IPS DF 6.9 (cell line): ENCODE measurements around the gene PCDHGA1.
"Not testable (repeated sequence)": the region's sequence is repeated elsewhere in the genome, so short reads cannot be mapped to it uniquely, and the experiment has no call there.

ENCODE experiments used
- DNase-seq: peaks from one replicate; pipeline ENCODE4 v3.0.0-alpha.2; 2013; ENCODE audit warnings: low read depth, low spot score
- H3K27ac ChIP-seq: one replicate; pipeline ENCODE4 v1.5.1; 2013; ENCODE audit warnings: low read length, control low read depth
- H3K27me3 ChIP-seq: 2 replicates; pipeline ENCODE4 v1.6.1; 2013; ENCODE audit warnings: mild to moderate bottlenecking, low read length; ENCODE audit not compliant: control insufficient read depth, insufficient read depth
- H3K36me3 ChIP-seq: 2 replicates; pipeline ENCODE4 v1.6.1; 2013; ENCODE audit warnings: low read length; ENCODE audit not compliant: control insufficient read depth, insufficient read depth
- H3K4me1 ChIP-seq: 2 replicates; pipeline ENCODE4 v1.6.1; 2013; ENCODE audit warnings: low read length; ENCODE audit not compliant: control insufficient read depth, insufficient read depth
- H3K4me3 ChIP-seq: 2 replicates; pipeline ENCODE4 v1.5.1; 2013; ENCODE audit warnings: mild to moderate bottlenecking, low read length
- H3K9me3 ChIP-seq: 2 replicates; pipeline ENCODE4 v1.6.1; 2013; ENCODE audit warnings: low read length, inconsistent platforms; ENCODE audit not compliant: control insufficient read depth, insufficient read depth
- whole genome bisulfite sequencing: extraction: QIAGEN DNeasy Blood & Tissue Kit; methylation state at CpG from one replicate; pipeline ENCODE4 v1.1.7; 2013; ENCODE audit warnings: mixed read lengths, missing lambda C conversion rate; ENCODE audit not compliant: insufficient read length, insufficient coverage; 5-methylcytosine and 5-hydroxymethylcytosine counted together

The PCDHGA1 gene

DNA sequence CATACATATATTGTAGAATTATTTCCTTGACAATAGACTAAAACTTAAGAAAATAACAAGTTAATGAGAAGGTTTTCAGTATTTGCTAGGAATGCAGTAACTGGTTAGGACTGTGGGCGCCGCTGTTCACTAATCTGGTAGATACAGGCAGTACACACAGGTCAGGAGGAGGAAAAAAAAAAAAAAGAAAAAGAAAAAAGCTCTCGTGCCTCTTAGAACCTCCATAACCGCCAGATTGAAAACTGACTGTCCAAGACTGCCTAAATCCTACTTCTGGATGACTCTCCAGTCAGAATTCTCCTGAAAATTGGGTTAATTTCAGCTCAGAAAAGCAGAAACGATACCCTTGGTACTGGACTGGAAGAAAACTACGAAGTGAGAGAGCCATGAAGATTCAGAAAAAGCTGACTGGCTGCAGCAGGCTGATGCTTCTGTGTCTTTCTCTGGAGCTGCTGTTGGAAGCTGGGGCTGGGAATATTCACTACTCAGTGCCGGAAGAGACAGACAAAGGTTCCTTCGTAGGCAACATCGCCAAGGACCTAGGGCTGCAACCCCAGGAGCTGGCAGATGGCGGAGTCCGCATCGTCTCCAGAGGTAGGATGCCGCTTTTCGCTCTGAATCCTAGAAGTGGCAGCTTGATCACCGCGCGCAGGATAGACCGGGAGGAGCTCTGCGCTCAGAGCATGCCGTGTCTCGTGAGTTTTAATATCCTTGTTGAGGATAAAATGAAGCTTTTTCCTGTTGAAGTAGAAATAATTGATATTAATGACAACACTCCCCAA, at the start of gene PCDHGA1:
PCDHGA1 (plus strand) TSS at position 216 of the 782 bp plus-strand sequence.
- Histone ChIP-seq H3K9me3 (no peaks in the 10 kb centered on the region), H3K27ac (no peak within 1 kb of the TSS), H3K27me3 (no peaks in the 10 kb centered on the region), H3K4me1 (no peaks in the 10 kb centered on the region), H3K36me3 (no peaks in the 10 kb centered on the region), H3K4me3 (no peak within 1 kb of the TSS)
- no CpG with 5 or more reads among the region's 21 CpGs for WGBS
- no peak for DNase-seq

DNA sequence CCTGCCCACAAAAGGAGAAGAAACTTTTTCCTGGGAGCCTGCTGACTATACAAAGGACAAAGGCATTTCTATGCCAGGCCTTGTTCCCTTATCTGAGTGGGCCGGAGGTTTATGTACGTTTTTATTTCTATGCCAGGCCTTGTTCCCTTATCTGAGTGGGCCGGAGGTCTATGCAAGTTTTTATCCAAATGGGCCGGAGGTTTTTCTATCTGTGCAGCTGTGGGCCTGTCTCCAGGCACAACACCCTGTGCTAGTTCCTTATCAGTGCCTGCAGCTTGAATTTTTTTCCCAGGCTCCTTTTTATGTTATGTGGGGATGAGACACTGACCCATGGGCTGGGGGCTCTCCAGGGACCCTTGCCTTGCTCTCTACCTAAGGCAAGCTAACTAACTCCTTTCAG, 31.9 kb upstream of the PCDHGA1 start:
- Histone ChIP-seq H3K9me3 (no peaks in the 10 kb centered on the region), H3K4me1 (no peaks in the 10 kb centered on the region), H3K27ac (no peak overlapping the region), H3K27me3 (no peaks in the 10 kb centered on the region), H3K4me3 (no peak overlapping the region), H3K36me3 (no peaks in the 10 kb centered on the region)
- WGBS: no CpG with 5 or more reads among the region's 4 CpGs
- DNase-seq: no peak

- Histone ChIP-seq H3K36me3 (no peaks in the 10 kb centered on the region), H3K9me3 (no peaks in the 10 kb centered on the region; the same call in 1 of the 2 replicates), H3K27me3 (no peaks in the 10 kb centered on the region), H3K27ac (no peak within 1 kb of the TSS), H3K4me1 (no peaks in the 10 kb centered on the region), H3K4me3 (no peak within 1 kb of the TSS)
- DNase-seq: no peak
- no CpG with 5 or more reads among the region's 36 CpGs for WGBS
Measured at GRCh38 chr5:141303756-141304155, 26.6 kb upstream of the PCDHGA1 start, which contains the start of gene SLC25A2. SLC25A2 (minus strand) TSS chr5:141304049; CDS start chr5:141303865, 184 bp downstream.

DNA sequence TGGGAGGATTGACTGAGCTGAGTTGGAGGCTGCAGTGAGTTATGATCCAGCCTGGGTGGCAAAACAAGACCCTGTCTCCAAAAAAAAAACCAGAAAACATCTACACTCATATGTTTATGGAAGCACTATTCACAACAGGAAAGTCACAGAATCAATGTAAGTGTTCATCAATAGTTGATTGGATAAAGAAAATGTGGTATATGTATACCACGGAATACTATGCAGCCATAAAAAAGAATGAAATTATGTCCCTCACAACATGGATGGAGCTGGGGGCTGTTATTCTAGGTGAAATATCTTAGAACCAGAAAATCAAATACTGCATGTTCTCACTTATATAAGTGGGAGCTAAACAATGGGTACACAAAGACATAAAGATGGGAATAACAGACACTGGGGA, 23.7 kb upstream of the PCDHGA1 start:
- no peak for DNase-seq
- no peaks in the 10 kb centered on the region; the same call in 1 of the 2 replicates for H3K36me3 ChIP-seq
- H3K27ac ChIP-seq: no peak overlapping the region
- no peaks in the 10 kb centered on the region for H3K27me3 ChIP-seq
- WGBS: no CpG with 5 or more reads among the region's 1 CpG
- H3K4me1 ChIP-seq: no peaks in the 10 kb centered on the region
- no peaks in the 10 kb centered on the region; the same call in 1 of the 2 replicates for H3K9me3 ChIP-seq
- no peak overlapping the region for H3K4me3 ChIP-seq

- Histone ChIP-seq H3K27me3 (no peaks in the 10 kb centered on the region), H3K9me3 (no peaks in the 10 kb centered on the region; the same call in 1 of the 2 replicates), H3K27ac (no peak overlapping the region), H3K4me3 (no peak overlapping the region), H3K4me1 (no peaks in the 10 kb centered on the region), H3K36me3 (peaks cover 2% of the 10 kb centered on the region; the same call in 1 of the 2 replicates)
- DNase-seq: no peak
Measured at GRCh38 chr5:141313711-141314110, 16.6 kb upstream of the PCDHGA1 start.

DNA sequence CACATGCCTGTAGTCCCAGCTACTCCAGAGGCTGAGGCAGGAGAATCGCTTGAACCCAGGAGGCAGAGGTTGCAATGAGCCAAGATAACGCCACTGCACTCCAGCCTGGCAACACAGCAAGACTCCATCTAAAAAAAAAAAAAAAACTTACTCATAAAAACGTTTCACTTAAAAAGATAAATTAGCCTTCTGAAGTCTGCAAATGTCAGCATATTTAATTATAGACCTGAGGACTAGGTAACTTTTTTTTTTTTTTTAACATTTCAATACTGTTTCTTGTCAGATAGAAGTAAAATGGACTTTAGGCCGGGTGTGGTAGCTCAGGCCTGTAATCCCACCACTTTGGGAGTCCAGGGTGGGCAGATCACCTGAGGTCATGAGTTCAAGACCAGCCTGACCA, 13.4 kb upstream of the PCDHGA1 start:
- not testable (repeated sequence) for H3K9me3 ChIP-seq, DNase-seq, H3K27me3 ChIP-seq, H3K4me3 ChIP-seq, H3K4me1 ChIP-seq, H3K36me3 ChIP-seq, H3K27ac ChIP-seq
- no CpG with 5 or more reads among the region's 4 CpGs for WGBS

GRCh38 chr5:141319202-141319601, 11.1 kb upstream of the PCDHGA1 start:
- no peak for DNase-seq
- Histone ChIP-seq H3K27ac (no peak overlapping the region), H3K4me1 (peaks cover 2% of the 10 kb centered on the region; the same call in 1 of the 2 replicates), H3K4me3 (no peak overlapping the region), H3K9me3 (no peaks in the 10 kb centered on the region; the same call in 1 of the 2 replicates), H3K36me3 (peaks cover 8% of the 10 kb centered on the region; the same call in 1 of the 2 replicates), H3K27me3 (no peaks in the 10 kb centered on the region)
- no CpG with 5 or more reads among the region's 6 CpGs for WGBS

DNA sequence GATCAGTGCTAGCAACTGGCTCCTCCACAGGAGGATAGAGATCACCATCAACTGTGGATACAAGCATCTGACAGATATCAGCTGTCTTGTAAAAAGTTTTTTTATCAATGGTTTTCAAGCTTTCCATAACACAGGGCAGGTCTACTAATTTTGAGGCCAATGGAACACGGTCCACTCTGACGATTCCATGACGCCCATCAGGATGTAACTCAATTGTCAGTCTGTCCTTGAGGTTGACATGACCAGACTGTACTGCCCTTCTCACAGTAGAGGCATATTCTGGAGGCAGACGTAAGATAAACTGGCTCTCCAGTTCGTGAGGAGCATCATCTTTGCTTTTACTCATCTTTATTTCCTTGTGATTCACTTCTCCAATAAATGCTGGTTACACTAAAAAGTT, 10.6 kb upstream of the PCDHGA1 start:
- Histone ChIP-seq H3K4me1 (peaks cover 2% of the 10 kb centered on the region; the same call in 1 of the 2 replicates), H3K27ac (no peak overlapping the region), H3K36me3 (peaks cover 8% of the 10 kb centered on the region; the same call in 1 of the 2 replicates), H3K4me3 (peak overlapping the region; percentile 70; the same call in 1 of the 2 replicates), H3K9me3 (no peaks in the 10 kb centered on the region; the same call in 1 of the 2 replicates), H3K27me3 (no peaks in the 10 kb centered on the region)
- no CpG with 5 or more reads among the region's 5 CpGs for WGBS
- DNase-seq: no peak

DNA sequence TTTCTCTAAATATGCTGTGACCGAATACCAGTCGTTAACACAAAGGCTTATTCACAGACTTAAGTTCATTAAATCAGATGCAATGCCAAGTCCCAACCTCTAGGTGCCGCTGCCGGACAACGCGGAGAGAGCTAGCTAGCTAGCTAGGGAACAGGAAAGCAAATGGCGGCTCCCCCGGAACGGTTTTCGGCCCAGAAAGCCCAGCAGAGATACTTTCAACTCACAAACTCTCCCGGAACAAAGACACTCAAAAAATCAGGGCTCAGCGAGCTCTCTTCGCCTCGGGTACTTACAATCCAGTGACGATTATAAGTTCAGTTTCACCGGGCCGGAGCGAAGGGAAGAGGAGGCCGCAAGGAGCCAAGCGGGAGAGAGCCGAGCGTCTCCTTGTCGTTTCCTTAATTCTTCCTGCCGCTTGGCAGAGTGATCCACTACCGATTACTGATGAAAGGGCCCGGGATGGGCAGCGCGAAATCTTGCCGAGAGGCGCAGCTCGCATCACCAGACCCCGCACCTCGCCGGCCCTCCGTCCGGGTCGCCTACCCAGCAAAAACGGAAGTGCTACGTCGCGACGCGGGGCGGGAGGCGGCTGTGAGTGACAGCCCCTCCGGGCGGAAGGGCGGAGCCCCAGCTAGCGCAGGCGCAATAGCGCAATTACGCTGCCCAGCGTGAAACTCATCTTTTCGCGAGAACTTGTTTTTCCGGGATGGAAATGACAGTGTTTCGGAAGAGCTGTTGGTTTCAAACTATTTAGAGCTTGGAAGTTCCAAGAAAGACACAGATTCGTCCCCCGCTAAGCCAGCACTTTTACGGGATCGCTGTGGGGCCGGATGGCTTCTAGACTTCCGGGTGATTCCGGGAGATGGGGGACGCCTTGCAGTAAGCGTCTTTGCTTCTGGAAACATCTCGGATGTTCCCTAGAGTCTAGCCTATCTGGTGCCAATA, 9.8 kb upstream of the PCDHGA1 start, which contains the start of gene TAF7:
TAF7 (minus strand) TSS at position 560 of the 945 bp plus-strand sequence. CDS start 740 bp downstream, outside the sequence.
- Histone ChIP-seq H3K36me3 (peaks cover 8% of the 10 kb centered on the region; the same call in 1 of the 2 replicates), H3K27me3 (no peaks in the 10 kb centered on the region), H3K9me3 (no peaks in the 10 kb centered on the region; the same call in 1 of the 2 replicates), H3K4me3 (peak within 1 kb of the TSS; percentile 70; the same call in 1 of the 2 replicates), H3K27ac (no peak within 1 kb of the TSS), H3K4me1 (peaks cover 2% of the 10 kb centered on the region; the same call in 1 of the 2 replicates)
- DNase-seq: peak; percentile 84
- WGBS: no CpG with 5 or more reads among the region's 67 CpGs

- no peak for DNase-seq
- Histone ChIP-seq H3K36me3 (peaks cover 8% of the 10 kb centered on the region; the same call in 1 of the 2 replicates), H3K4me1 (peaks cover 2% of the 10 kb centered on the region; the same call in 1 of the 2 replicates), H3K4me3 (no peak overlapping the region), H3K9me3 (no peaks in the 10 kb centered on the region; the same call in 1 of the 2 replicates), H3K27ac (no peak overlapping the region), H3K27me3 (no peaks in the 10 kb centered on the region)
- WGBS: 100% methylated on average over 2 of the region's 3 CpGs
Measured at GRCh38 chr5:141322261-141322660, 8.1 kb upstream of the PCDHGA1 start.
